Fibroblast of the aortic adventitia (primary cell): ENCODE results near the gene AFF4. TPM values are rescaled to one million over a fixed set of nuclear protein-coding genes. Genes with fewer than 3 reads are reported as not detected.
"Not testable (repeated sequence)": the region's sequence is repeated elsewhere in the genome, so short reads cannot be mapped to it uniquely, and the experiment has no call there.

ENCODE experiments used
- DNase-seq: peaks from one replicate; pipeline ENCODE4 v3.0.0-alpha.2; 2010; ENCODE audit warnings: low read depth
- H3K4me3 ChIP-seq: 2 replicates; pipeline ENCODE4 v1.5.1; 2011; ENCODE audit warnings: low read depth, mild to moderate bottlenecking, control low read depth, low read length, moderate library complexity
- total RNA-seq: library from RNA; depleted of rRNA; stranded (reverse); fragments of >200 nt; gene quantifications from 2 replicates; pipeline ENCODE4 v1.2.3, GENCODE V29; 2012; ENCODE audit warnings: low replicate concordance
- TF ChIP-seq, protein P1 (sequence below): IDR thresholded peaks from 2 replicates; pipeline ENCODE4 v1.5.1; 2011; ENCODE audit warnings: mild to moderate bottlenecking, low read length, control low read depth, inconsistent platforms; ENCODE audit not compliant: insufficient read depth

The AFF4 gene
- total RNA-seq, 1 donor = 87.7 TPM

DNA sequence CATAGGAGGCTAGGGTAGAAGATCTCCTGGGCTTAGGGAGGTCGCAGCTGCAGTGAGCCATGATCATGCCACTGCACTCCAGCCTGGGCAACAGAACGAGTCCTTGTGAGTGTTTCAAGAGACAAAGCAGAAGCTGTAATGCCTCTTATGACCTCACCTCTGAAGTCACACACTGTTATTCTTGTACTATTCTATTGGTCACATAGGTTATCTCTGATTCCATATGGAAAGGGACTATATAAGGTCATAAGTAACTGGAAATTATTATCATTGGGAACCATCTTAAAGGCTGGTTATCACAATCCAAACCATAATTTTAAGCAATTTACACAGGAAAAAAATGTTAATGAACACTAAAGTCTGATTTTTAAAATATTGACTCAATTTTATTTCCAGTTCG lies 17.9 kb upstream of the AFF4 start:
- no peak for DNase-seq
- TF ChIP-seq, protein P1, sequence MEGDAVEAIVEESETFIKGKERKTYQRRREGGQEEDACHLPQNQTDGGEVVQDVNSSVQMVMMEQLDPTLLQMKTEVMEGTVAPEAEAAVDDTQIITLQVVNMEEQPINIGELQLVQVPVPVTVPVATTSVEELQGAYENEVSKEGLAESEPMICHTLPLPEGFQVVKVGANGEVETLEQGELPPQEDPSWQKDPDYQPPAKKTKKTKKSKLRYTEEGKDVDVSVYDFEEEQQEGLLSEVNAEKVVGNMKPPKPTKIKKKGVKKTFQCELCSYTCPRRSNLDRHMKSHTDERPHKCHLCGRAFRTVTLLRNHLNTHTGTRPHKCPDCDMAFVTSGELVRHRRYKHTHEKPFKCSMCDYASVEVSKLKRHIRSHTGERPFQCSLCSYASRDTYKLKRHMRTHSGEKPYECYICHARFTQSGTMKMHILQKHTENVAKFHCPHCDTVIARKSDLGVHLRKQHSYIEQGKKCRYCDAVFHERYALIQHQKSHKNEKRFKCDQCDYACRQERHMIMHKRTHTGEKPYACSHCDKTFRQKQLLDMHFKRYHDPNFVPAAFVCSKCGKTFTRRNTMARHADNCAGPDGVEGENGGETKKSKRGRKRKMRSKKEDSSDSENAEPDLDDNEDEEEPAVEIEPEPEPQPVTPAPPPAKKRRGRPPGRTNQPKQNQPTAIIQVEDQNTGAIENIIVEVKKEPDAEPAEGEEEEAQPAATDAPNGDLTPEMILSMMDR = no peak
- no peak overlapping the region for H3K4me3 ChIP-seq

DNA sequence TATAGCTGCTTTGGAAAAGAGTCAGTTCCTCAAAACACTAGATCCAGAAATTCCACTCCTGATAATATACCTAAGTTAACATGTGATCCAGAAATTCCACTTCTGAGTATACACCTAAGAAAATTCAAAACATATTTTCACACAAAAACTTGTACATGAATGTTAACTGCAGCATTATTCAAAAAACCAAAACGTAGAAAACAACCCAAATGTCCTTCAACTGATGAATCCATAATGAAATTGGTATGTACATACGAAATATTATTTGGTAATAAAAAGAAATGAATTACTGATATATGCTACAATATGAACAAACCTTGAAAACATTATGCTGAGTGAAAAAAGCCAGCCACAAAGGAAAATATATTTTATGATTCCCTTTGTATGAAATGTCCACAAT lies 16.5 kb upstream of the AFF4 start:
- no peak for DNase-seq
- H3K4me3 ChIP-seq = no peak overlapping the region
- TF ChIP-seq, protein P1 = no peak

DNA sequence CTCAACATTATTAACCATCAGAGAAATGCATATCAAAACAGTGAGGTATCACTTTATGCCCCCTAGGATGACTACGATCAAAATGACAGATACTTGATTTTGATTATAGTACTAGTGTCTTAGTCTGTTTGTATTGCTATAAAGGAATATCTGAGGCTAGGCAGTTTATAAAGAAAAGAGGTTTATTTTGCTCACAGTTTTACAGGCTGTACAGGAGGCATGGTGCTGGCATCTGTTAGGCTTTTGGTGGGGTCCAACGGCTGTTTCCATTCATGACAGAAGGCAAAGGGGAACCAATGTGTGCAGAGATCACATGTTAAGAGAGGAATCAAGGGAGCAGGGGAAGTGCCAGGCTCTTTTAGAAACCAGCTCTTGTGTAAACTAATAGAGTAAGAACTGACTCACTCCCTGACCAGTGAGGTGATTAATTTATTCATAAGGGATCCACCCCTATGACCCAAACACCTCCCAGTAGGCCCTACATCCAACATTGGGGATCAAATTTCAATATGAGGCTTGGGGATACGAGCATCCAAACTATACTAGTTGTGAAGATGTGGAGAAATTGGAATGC lies 16.0 kb upstream of the AFF4 start:
- DNase-seq = no peak
- no peak overlapping the region for H3K4me3 ChIP-seq
- TF ChIP-seq, protein P1 = no peak

DNA sequence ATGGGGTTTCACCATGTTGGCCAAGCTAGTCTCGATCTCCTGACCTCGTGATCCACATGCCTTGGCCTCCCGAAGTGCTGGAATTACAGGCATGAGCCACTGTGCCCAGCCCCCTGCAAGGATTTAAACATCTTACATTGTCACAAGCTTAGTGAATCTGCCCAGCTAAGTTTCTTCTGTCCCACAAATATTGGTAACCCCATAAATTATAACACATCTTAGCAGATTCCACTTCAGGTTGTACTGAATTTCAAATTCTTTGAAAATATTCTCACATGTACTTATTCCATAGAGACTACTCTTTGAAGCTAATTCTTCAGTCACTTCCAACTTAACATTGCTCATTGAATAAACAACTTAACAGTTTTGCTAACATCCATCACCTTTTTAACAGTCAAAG lies 13.4 kb upstream of the AFF4 start:
- DNase-seq = no peak
- TF ChIP-seq, protein P1 = no peak
- no peak overlapping the region for H3K4me3 ChIP-seq

DNA sequence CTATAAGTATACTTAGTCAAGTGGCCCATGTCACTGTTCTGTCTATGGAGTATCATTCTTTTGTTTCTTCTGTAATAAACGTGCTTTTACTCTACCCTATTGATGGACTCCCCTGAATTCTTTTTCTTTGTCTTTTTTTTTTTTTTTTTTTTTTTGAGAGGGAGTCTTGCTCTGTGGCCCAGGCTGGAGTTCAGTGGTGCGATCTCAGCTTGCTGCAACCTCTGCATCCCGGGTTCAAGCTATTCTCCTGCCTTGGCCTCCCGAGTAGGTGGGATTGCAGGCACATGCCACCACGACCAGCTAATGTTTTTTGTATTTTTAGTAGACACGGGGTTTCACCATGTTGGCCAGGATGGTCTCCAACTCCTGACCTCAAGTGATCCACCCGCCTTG lies 9.0 kb upstream of the AFF4 start:
- DNase-seq, H3K4me3 ChIP-seq: not testable (repeated sequence)

DNA sequence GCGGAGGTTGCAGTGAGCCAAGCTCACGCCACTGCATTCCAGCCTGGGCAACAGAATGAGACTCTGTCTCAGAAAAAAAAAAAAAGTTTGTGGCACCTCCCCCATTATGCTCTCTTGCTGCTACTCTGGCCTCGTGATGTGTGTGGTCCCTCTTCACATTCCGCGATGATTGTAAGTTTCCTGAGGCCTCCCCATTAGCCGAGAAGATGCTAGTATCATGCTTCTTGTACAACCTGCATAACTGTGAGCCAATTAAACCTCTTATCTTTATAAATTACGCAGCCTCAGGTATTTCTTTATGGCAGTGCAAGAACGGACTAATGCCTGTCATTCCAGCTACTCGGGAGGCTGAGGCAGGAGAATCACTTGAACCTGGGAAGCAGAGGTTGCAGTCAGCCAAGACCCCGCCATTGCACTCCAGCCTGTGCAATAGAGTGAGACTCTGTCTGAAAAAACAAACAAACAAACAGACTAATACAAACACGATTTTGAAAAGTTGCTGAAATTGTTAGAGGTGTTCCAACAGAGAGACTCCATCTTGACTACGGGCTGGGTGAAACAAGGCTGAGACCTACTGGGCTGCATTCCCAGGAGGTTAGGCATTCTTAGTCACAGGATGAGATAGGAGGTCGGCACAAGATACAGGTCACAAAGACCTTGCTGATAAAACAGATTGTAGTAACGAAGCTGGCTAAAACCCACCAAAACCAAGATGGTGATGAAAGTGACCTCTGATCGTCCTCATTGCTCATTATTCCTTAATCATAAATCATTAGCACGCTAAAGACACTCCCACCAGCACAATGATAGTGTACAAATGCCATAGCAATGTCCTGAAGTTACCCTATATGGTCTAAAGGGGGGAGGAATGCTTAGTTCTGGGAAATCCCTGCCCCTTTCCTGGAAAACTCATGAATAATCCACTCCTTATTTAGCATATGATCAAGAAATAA lies 8.3 kb upstream of the AFF4 start:
- peak; percentile 34 for DNase-seq
- TF ChIP-seq, protein P1 = no peak
- no peak overlapping the region for H3K4me3 ChIP-seq

DNA sequence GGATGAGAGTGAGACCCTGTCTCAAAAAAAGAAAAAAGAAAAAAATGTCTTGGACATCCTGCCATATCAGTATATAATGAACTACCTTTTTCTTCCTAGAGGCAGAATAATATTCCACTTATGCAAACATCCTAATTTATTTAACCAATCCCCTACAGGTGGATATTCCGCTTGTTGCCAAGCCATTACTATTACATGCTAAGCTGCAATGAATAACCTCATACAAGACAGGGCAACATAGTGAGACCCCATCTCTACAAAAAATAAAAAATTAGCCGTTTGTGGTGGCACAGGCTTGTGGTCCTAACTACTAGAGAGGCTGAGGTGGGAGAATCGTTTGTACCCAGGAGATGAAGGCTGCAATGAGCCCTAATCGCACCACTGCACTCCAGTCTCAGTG lies 1.7 kb upstream of the AFF4 start:
- TF ChIP-seq, protein P1 = no peak

More for the DNA sequence above, 1.7 kb upstream of the AFF4 start:
- no peak for DNase-seq
- H3K4me3 ChIP-seq = no peak overlapping the region
